Ectodermal cell (in vitro differentiated cells): Measurements from ENCODE around the gene ZNF326.

Experiments used
- H3K27ac ChIP-seq: 2 replicates; pipeline ENCODE4 v1.7.0; 2013; ENCODE audit warnings: mild to moderate bottlenecking, low read depth, low read length; ENCODE audit not compliant: insufficient read depth, poor library complexity, severe bottlenecking
- H3K27me3 ChIP-seq: 2 replicates; pipeline ENCODE4 v1.7.0; 2013; ENCODE audit warnings: mild to moderate bottlenecking, low read length; ENCODE audit not compliant: insufficient read depth, control insufficient read depth, poor library complexity, severe bottlenecking
- H3K36me3 ChIP-seq: one replicate; pipeline ENCODE4 v1.7.0; 2013; ENCODE audit warnings: low read length; ENCODE audit not compliant: control insufficient read depth, insufficient read depth
- H3K4me1 ChIP-seq: one replicate; pipeline ENCODE4 v1.7.0; 2013; ENCODE audit warnings: low read length; ENCODE audit not compliant: control insufficient read depth, insufficient read depth
- H3K4me3 ChIP-seq: 2 replicates; pipeline ENCODE4 v1.7.0; 2013; ENCODE audit warnings: low read depth, low read length, control low read depth; ENCODE audit not compliant: insufficient read depth
- H3K9me3 ChIP-seq: 2 replicates; pipeline ENCODE4 v1.7.0; 2013; ENCODE audit warnings: mild to moderate bottlenecking, low read length, moderate library complexity; ENCODE audit not compliant: control insufficient read depth
- WGBS, 2 experiments: methylation state at CpG; one replicate each; pipeline ENCODE4 v1.1.7; 2013; ENCODE audit warnings: missing lambda C conversion rate in 2 of 2; 5-methylcytosine and 5-hydroxymethylcytosine counted together

The ZNF326 gene

GRCh38 chr1:90068611-90069280, 73.8 kb downstream of the ZNF326 start:
- Histone ChIP-seq H3K9me3 (no peaks in the 10 kb centered on the region), H3K27ac (no peak overlapping the region)
- WGBS, 2 experiments: 91 to 96% methylated on average over 5 of the region's 5 CpGs

GRCh38 chr1:90074137-90074536, 79.2 kb downstream of the ZNF326 start:
- Histone ChIP-seq H3K36me3 (no peaks in the 10 kb centered on the region), H3K9me3 (no peaks in the 10 kb centered on the region), H3K4me1 (no peaks in the 10 kb centered on the region), H3K27me3 (no peaks in the 10 kb centered on the region), H3K4me3 (no peak overlapping the region), H3K27ac (no peak overlapping the region)
- 79 to 90% methylated on average over 5 of the region's 5 CpGs for WGBS, 2 experiments

More at GRCh38 chr1:90068611-90069280, 73.8 kb downstream of the ZNF326 start:
- H3K4me1 ChIP-seq: no peaks in the 10 kb centered on the region
- no peaks in the 10 kb centered on the region for H3K36me3 ChIP-seq
- H3K27me3 ChIP-seq: no peaks in the 10 kb centered on the region
- no peak overlapping the region for H3K4me3 ChIP-seq

- no peaks in the 10 kb centered on the region for H3K9me3 ChIP-seq
- no peak overlapping the region for H3K4me3 ChIP-seq
- no peaks in the 10 kb centered on the region for H3K27me3 ChIP-seq
Observed at GRCh38 chr1:90074566-90074965, 79.7 kb downstream of the ZNF326 start.

GRCh38 chr1:90074970-90075391, 80.1 kb downstream of the ZNF326 start:
- Histone ChIP-seq H3K36me3 (no peaks in the 10 kb centered on the region), H3K4me3 (no peak overlapping the region), H3K4me1 (no peaks in the 10 kb centered on the region), H3K9me3 (no peaks in the 10 kb centered on the region), H3K27me3 (no peaks in the 10 kb centered on the region), H3K27ac (no peak overlapping the region)
- WGBS, 2 experiments: 89 to 94% methylated on average over 1 of the region's 1 CpG

More at GRCh38 chr1:90074566-90074965, 79.7 kb downstream of the ZNF326 start:
- Histone ChIP-seq H3K27ac (no peak overlapping the region), H3K4me1 (no peaks in the 10 kb centered on the region), H3K36me3 (no peaks in the 10 kb centered on the region)
- WGBS, 2 experiments: 93 to 97% methylated on average over 4 of the region's 4 CpGs

- no peak overlapping the region for H3K27ac ChIP-seq
- no peak overlapping the region for H3K4me3 ChIP-seq
- 97 to 98% methylated on average over 5 to 7 of the region's 7 CpGs for WGBS, 2 experiments
- no peaks in the 10 kb centered on the region for H3K27me3 ChIP-seq
- H3K9me3 ChIP-seq: no peaks in the 10 kb centered on the region
- no peaks in the 10 kb centered on the region for H3K4me1 ChIP-seq
- no peaks in the 10 kb centered on the region for H3K36me3 ChIP-seq
Observed at GRCh38 chr1:90083995-90084394, 89.1 kb downstream of the ZNF326 start.
